ENCODE results near the gene HDGFL2.

- TF ChIP-seq CTCF (IDR thresholded peaks at IDR 0.05) (no peak), POLR2AphosphoS5 (IDR thresholded peaks at IDR 0.05) (no peak)
Measured at GRCh38 chr19:4499855-4500254, 27.8 kb downstream of the HDGFL2 start.

Data from breast epithelium (tissue), 3 donors.